ENCODE data around the gene RNF38.

GRCh38 chr9:36401897-36402480 is 1.9 kb upstream of the RNF38 start:
- TF ChIP-seq, protein P1, sequence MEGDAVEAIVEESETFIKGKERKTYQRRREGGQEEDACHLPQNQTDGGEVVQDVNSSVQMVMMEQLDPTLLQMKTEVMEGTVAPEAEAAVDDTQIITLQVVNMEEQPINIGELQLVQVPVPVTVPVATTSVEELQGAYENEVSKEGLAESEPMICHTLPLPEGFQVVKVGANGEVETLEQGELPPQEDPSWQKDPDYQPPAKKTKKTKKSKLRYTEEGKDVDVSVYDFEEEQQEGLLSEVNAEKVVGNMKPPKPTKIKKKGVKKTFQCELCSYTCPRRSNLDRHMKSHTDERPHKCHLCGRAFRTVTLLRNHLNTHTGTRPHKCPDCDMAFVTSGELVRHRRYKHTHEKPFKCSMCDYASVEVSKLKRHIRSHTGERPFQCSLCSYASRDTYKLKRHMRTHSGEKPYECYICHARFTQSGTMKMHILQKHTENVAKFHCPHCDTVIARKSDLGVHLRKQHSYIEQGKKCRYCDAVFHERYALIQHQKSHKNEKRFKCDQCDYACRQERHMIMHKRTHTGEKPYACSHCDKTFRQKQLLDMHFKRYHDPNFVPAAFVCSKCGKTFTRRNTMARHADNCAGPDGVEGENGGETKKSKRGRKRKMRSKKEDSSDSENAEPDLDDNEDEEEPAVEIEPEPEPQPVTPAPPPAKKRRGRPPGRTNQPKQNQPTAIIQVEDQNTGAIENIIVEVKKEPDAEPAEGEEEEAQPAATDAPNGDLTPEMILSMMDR (IDR thresholded peaks at IDR 0.05; ENCODE audit: low read depth, low read length), result no peak
- TF ChIP-seq POLR2A (IDR thresholded peaks at IDR 0.05; ENCODE audit: extremely low read depth, insufficient read length), result no peak
- TF ChIP-seq MYC (IDR thresholded peaks at IDR 0.05; ENCODE audit: low read depth, low read length), result no peak
- TF ChIP-seq, protein P2, sequence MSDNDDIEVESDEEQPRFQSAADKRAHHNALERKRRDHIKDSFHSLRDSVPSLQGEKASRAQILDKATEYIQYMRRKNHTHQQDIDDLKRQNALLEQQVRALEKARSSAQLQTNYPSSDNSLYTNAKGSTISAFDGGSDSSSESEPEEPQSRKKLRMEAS (IDR thresholded peaks at IDR 0.05; ENCODE audit: low read depth, low read length), result no peak

All from NB4 (cell line).